K562 (cell line): Measurements from ENCODE around the gene ACTRT2. TPM values are rescaled to one million over a fixed set of nuclear protein-coding genes. Genes with fewer than 3 reads are reported as not detected.

Source experiments
- ATAC-seq: fragments of 200-7000 bp; cut with Tn5 transposase; 3 replicates; pipeline ENCODE4 v1.9.1; 2020; ENCODE audit warnings: moderate library complexity
- BruUV-seq: library from RNA; stranded (reverse); fragments of 400-500 nt; replicated peaks from 2 replicates; lab custom pipeline; 2021; lab: Mats Ljungman, UMichigan
- CTCF ChIA-PET: fragments of 300-600 bp; formaldehyde crosslinking; extraction: SDS; loops from one replicate; lab custom pipeline; 2021; ENCODE audit warnings: low intra/inter-chr PET ratio; lab: Yijun Ruan, JAX
- POLR2A ChIA-PET: fragments of 300-600, 350-650 bp; sonication (Branson Sonifier 250); formaldehyde crosslinking; extraction: SDS; loops from one replicate; lab custom pipeline; 2021; ENCODE audit warnings: antibody characterized with exemption, inconsistent platforms; lab: Yijun Ruan, JAX
- DNase-seq, 4 experiments: peaks; one replicate each; pipeline versions ENCODE4 v3.0.0 to v3.0.0-alpha.2; 2011 to 2018; ENCODE audit warnings: low spot score in 3 of 4, mixed read lengths in 3 of 4; ENCODE audit errors: extremely low read depth in 1 of 4
- FAIRE-seq: peaks from 2 replicates; lab custom pipeline; 2011; peaks lifted over from hg19 to GRCh38; lab: Jason Lieb, UNC
- H2AFZ ChIP-seq: 2 replicates; pipeline ENCODE4 v1.6.0; 2011; ENCODE audit warnings: low read depth, low read length, control low read depth, inconsistent platforms
- H3K27ac ChIP-seq: fragments of 200-600 bp; 3 replicates; pipeline ENCODE4 v1.8.0; 2011; ENCODE audit warnings: low read depth, mild to moderate bottlenecking, control low read depth, inconsistent platforms, low read length, moderate library complexity, mixed read lengths; ENCODE audit errors: extremely low read depth
- H3K27me3 ChIP-seq, 2 experiments: fragments of 300-600 bp in 1 of 2; 2 replicates in 1 of 2; 3 replicates in 1 of 2; pipeline versions ENCODE4 v1.6.0 to v1.8.0; 2011; ENCODE audit warnings: inconsistent platforms in 2 of 2, low read length in 2 of 2, mild to moderate bottlenecking in 1 of 2, mixed read lengths in 1 of 2, moderate library complexity in 1 of 2; ENCODE audit not compliant: control insufficient read depth in 2 of 2, insufficient read depth in 2 of 2
- H3K36me3 ChIP-seq: fragments of 300-600 bp; 3 replicates; pipeline ENCODE4 v1.8.0; 2011; ENCODE audit warnings: mild to moderate bottlenecking, low read length, inconsistent platforms; ENCODE audit not compliant: control insufficient read depth, insufficient read depth
- H3K4me1 ChIP-seq, 2 experiments: fragments of 200-600 bp in 1 of 2; replicated peaks in 1 of 2; 2 replicates in 1 of 2; 3 replicates in 1 of 2; pipeline versions ENCODE4 v1.5.1 to v1.8.0; 2011; ENCODE audit warnings: inconsistent platforms in 2 of 2, low read length in 2 of 2, mild to moderate bottlenecking in 1 of 2, mixed read lengths in 1 of 2, moderate library complexity in 1 of 2; ENCODE audit not compliant: control insufficient read depth in 2 of 2, insufficient read depth in 2 of 2
- H3K4me2 ChIP-seq: 2 replicates; pipeline ENCODE4 v1.6.1; 2011; ENCODE audit warnings: low read length, control low read depth, inconsistent platforms, mixed read lengths; ENCODE audit not compliant: insufficient read depth
- H3K4me3 ChIP-seq: fragments of 200-600 bp; sonication (generic), shearing (Covaris generic); 2 replicates; pipeline ENCODE4 v1.5.1; 2016; ENCODE audit warnings: control low read depth, inconsistent platforms
- H3K79me2 ChIP-seq: fragments of 200-600 bp; 3 replicates; pipeline ENCODE4 v1.8.0; 2011; ENCODE audit warnings: low read length, inconsistent platforms; ENCODE audit not compliant: control insufficient read depth, insufficient read depth
- H3K9ac ChIP-seq, 2 experiments: 2 replicates each; pipeline versions ENCODE4 v1.6.0 to v1.6.1; 2011; ENCODE audit warnings: low read depth in 2 of 2, low read length in 2 of 2, control low read depth in 1 of 2, inconsistent platforms in 1 of 2, mild to moderate bottlenecking in 1 of 2, mixed read lengths in 1 of 2; ENCODE audit not compliant: insufficient read depth in 1 of 2
- H3K9me1 ChIP-seq: one replicate; pipeline ENCODE4 v1.6.0; 2011; ENCODE audit warnings: inconsistent platforms, mild to moderate bottlenecking, low read length, moderate library complexity; ENCODE audit not compliant: control insufficient read depth, insufficient read depth
- H3K9me3 ChIP-seq: replicated peaks from 2 replicates; pipeline ENCODE4 v1.5.1; 2011; ENCODE audit warnings: low read depth, low read length, inconsistent platforms; ENCODE audit not compliant: control insufficient read depth, insufficient read depth
- H4K20me1 ChIP-seq: replicated peaks from 2 replicates; pipeline ENCODE4 v1.6.1; 2011; ENCODE audit warnings: low read length, inconsistent platforms, mixed read lengths; ENCODE audit not compliant: control insufficient read depth, insufficient read depth
- CSDE1 ChIP-seq, 2 experiments: fragments of 450-650 bp; IDR thresholded peaks; 2 replicates each; pipeline ENCODE4 v1.6.1; 2016; ENCODE audit warnings: mild to moderate bottlenecking in 1 of 2
- DMBX1 ChIP-seq: fragments of 250-450 bp; sonication (Bioruptor Pico); IDR thresholded peaks from 2 replicates; pipeline ENCODE4 v1.8.0; 2022; ENCODE audit warnings: inconsistent platforms, mild to moderate bottlenecking, moderate library complexity, borderline replicate concordance
- HDAC1 ChIP-seq, 2 experiments: fragments of 450-650 bp; IDR thresholded peaks; 2 replicates each; pipeline ENCODE4 v1.6.1; 2016 to 2017; ENCODE audit warnings: inconsistent platforms in 1 of 2, mild to moderate bottlenecking in 1 of 2, moderate library complexity in 1 of 2
- MIER1 ChIP-seq: fragments of 450-650 bp; IDR thresholded peaks from 2 replicates; pipeline ENCODE4 v1.6.1; 2016; ENCODE audit warnings: antibody characterized with exemption, mild to moderate bottlenecking, low read depth
- POLR2A ChIP-seq: fragments of 450-650 bp; conservative IDR thresholded peaks from 2 replicates; pipeline ENCODE4 v1.6.1; 2016
- TCF3 ChIP-seq: sonication (generic); formaldehyde crosslinking; IDR thresholded peaks from 2 replicates; pipeline ENCODE4 v1.4.0; 2020; ENCODE audit warnings: mild to moderate bottlenecking, missing genetic modification reagents
- TCF7L2 ChIP-seq: fragments of 150-350 bp; IDR thresholded peaks from 2 replicates; pipeline ENCODE4 v1.6.1; 2016; ENCODE audit warnings: low read depth, mild to moderate bottlenecking, low read length, moderate library complexity
- ZNF224 ChIP-seq: sonication (generic); formaldehyde crosslinking; IDR thresholded peaks from 2 replicates; pipeline ENCODE4 v1.8.0; 2022; ENCODE audit warnings: mild to moderate bottlenecking, missing genetic modification reagents
- WGBS: fragments of 100-300 bp; shearing (Covaris generic); methylation state at CpG from one replicate; pipeline ENCODE4 v1.1.6; 2016; ENCODE audit warnings: low coverage, mixed read lengths; ENCODE audit not compliant: insufficient coverage; ENCODE audit errors: missing lambda C conversion rate; 5-methylcytosine and 5-hydroxymethylcytosine counted together
- in situ Hi-C: fragments of 300-500 bp; cut with MboI; formaldehyde crosslinking; loops from 4 replicates; pipeline ENCODE4 v1.15.0; 2018; ENCODE audit warnings: inconsistent platforms, mixed read lengths
- intact Hi-C: fragments of 100-400 bp; cut with micrococcal nuclease; formaldehyde crosslinking; loops from 2 replicates; pipeline ENCODE4 v1.14.2; 2022
- polyA plus RNA-seq, 8 experiments: library from polyadenylated mRNA; depleted of rRNA in 4 of 8; stranded (reverse) in 5 of 8; unstranded in 3 of 8; fragments of >200 nt; fragmentation: Nextera tagmentation in 2 of 8; fragmentation: Illumina TruSeq in 1 of 8; extraction: Ambion mirVana in 2 of 8; extraction: Trizol in 1 of 8; gene quantifications; 2 replicates each; pipeline versions ENCODE4 v1.2.1 to v1.2.3, GENCODE V29; 2011 to 2014; ENCODE audit warnings: inconsistent platforms in 1 of 8, missing spikeins in 1 of 8
- total RNA-seq, 7 experiments: library from RNA; depleted of rRNA in 6 of 7; stranded (reverse); fragments of >200 nt in 6 of 7; fragmentation: Illumina TruSeq in 2 of 7; extraction: Trizol in 2 of 7; gene quantifications; 2 replicates each; pipeline versions ENCODE4 v1.2.1 to v1.2.3, GENCODE V29; 2011 to 2021; ENCODE audit warnings: low replicate concordance in 1 of 7
- TF ChIP-seq, protein P1 (sequence below): sonication (generic); formaldehyde crosslinking; IDR thresholded peaks from 2 replicates; pipeline ENCODE4 v1.8.0; 2022; ENCODE audit warnings: mild to moderate bottlenecking, missing genetic modification reagents
- TF ChIP-seq, protein P2 (sequence below): fragments of 200-400 bp; formaldehyde crosslinking; IDR thresholded peaks from 2 replicates; pipeline ENCODE4 v1.6.1; 2017; ENCODE audit warnings: mild to moderate bottlenecking, low read depth, low read length, moderate library complexity

Gene ACTRT2
- total and polyA plus RNA-seq, 9 of the 15 experiments (the other 6 are each of a cell fraction or from before 2014, with no cell fraction given), result not detected

DNA sequence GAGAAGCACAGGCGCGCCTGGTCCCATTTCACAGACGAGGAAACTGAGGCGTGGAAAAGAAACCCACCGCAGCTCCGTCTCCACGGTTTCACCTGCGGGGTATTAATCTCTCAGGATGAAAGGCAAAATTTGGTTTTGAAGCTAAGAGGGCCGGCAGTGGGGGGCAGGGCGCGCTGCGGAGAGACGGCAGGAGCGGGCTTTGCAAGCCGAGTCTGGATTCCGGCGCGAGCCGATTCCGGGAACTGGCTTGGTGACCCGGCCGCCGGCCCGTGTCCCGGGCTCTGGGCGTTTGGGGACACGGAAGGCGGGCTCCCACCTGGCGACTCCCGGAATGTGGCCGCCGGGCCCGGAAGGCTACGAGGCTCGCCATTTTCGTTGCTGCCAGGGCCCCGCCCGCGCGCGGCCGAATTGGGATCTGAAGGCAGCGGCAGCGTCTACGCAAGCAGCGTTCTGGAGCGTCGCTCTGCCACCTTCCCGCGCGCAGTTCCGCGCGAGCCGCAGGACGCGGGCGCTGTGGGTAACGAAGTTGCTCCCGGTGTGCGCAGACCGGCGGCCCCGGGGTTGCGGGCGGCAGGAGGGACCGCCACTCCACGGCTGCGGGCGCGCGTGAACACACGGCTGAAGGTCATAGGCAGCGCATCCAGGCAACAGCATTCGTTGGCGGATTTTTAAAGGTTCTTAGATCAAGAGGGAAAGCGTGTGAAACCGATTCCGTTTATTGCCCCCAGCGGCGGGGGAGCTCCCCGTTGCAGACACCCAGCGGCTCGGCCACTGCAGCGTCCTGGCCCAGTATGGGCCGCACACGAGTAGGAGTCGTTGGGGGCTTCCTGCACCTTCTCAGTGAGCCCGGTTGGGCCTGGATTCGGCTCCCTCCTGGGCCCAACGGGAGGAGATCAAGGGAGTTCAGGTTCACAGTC is 42.4 kb downstream of the ACTRT2 start (continued):
- no peak for TF ChIP-seq MIER1
- no peak for TF ChIP-seq TCF3 (CRISPR knock-in tag)
- TF ChIP-seq CSDE1 (IDR thresholded peaks at IDR 0.05), result no peak
- TF ChIP-seq TCF7L2, result no peak

DNA sequence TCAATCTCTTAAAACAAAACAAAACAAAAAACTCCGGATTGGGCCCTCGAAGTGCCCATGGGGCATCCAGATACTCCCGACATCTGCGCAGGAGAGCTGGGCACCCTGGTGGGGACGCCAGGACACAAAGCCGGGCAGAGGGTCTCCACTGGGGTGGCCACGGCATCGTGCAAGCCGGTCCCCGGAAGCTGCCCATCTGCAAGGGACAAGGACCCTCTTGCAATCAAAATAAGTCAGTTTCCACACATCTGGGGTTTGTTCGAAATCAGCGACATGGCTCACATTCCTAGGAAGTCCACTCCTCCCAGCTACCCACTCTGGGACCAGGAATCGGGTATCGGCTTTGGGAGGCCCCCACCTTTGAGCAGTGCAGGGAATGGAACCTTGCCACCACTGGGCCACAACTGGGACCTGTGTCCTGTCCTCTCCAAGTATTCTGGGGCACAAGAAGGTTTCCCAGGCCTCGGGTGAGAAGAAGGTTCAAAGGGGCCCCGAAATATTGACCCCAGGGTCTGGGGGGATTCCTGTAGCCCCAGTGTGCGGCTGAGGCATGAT is 43.1 kb downstream of the ACTRT2 start:
- BruUV-seq, result no TSS peak
- FAIRE-seq, result no peak
- ATAC-seq, result no peak
- TF ChIP-seq, protein P1, sequence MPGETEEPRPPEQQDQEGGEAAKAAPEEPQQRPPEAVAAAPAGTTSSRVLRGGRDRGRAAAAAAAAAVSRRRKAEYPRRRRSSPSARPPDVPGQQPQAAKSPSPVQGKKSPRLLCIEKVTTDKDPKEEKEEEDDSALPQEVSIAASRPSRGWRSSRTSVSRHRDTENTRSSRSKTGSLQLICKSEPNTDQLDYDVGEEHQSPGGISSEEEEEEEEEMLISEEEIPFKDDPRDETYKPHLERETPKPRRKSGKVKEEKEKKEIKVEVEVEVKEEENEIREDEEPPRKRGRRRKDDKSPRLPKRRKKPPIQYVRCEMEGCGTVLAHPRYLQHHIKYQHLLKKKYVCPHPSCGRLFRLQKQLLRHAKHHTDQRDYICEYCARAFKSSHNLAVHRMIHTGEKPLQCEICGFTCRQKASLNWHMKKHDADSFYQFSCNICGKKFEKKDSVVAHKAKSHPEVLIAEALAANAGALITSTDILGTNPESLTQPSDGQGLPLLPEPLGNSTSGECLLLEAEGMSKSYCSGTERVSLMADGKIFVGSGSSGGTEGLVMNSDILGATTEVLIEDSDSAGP (CRISPR knock-in tag), result no peak
- TF ChIP-seq, protein P2, sequence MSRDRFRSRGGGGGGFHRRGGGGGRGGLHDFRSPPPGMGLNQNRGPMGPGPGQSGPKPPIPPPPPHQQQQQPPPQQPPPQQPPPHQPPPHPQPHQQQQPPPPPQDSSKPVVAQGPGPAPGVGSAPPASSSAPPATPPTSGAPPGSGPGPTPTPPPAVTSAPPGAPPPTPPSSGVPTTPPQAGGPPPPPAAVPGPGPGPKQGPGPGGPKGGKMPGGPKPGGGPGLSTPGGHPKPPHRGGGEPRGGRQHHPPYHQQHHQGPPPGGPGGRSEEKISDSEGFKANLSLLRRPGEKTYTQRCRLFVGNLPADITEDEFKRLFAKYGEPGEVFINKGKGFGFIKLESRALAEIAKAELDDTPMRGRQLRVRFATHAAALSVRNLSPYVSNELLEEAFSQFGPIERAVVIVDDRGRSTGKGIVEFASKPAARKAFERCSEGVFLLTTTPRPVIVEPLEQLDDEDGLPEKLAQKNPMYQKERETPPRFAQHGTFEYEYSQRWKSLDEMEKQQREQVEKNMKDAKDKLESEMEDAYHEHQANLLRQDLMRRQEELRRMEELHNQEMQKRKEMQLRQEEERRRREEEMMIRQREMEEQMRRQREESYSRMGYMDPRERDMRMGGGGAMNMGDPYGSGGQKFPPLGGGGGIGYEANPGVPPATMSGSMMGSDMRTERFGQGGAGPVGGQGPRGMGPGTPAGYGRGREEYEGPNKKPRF, result no peak
- TF ChIP-seq ZNF224 (CRISPR knock-in tag), result no peak
- TF ChIP-seq HDAC1 (IDR thresholded peaks at IDR 0.05), result no peak
- no peak for TF ChIP-seq DMBX1 (CRISPR knock-in tag)
- TF ChIP-seq POLR2A, result no peak

More for the DNA sequence above, 43.1 kb downstream of the ACTRT2 start:
- ChIA-PET CTCF (no interaction called here), POLR2A (no interaction called here)
- H3K27me3 ChIP-seq, result peaks cover 0 to 15% of the 10 kb centered on the region in 2 experiments; a peak in 2 of 5 replicates
- in situ Hi-C loops, result no loop called here
- no peaks in the 10 kb centered on the region for H3K36me3 ChIP-seq
- H3K4me2 ChIP-seq, result no peak overlapping the region
- no peak overlapping the region for H3K9ac ChIP-seq
- WGBS, result 1% methylated on average over 17 of the region's 17 CpGs
- no peak overlapping the region for H2AFZ ChIP-seq
- no peaks in the 10 kb centered on the region for H3K9me1 ChIP-seq
- no peaks in the 10 kb centered on the region for H3K9me3 ChIP-seq
- H3K4me3 ChIP-seq, result no peak overlapping the region
- H4K20me1 ChIP-seq, result no peaks in the 10 kb centered on the region
- intact Hi-C loops, result no loop called here
- no peak for DNase-seq
- H3K79me2 ChIP-seq, result no peaks in the 10 kb centered on the region
- no peak overlapping the region for H3K27ac ChIP-seq
- no peaks in the 10 kb centered on the region for H3K4me1 ChIP-seq
